Measurements from ENCODE around the gene FKBP14. TPM values are rescaled to one million over a fixed set of nuclear protein-coding genes. Genes with fewer than 3 reads are reported as not detected.

FKBP14 gene
- total RNA-seq, 1 donor = 40.9 TPM

- Histone ChIP-seq H3K4me3 (ENCODE audit: insufficient read depth, low read length) (no peak overlapping the region), H3K9me3 (ENCODE audit: low read depth, low read length) (no peaks in the 10 kb centered on the region), H3K79me2 (ENCODE audit: insufficient read depth, low read length) (no peaks in the 10 kb centered on the region), H4K20me1 (ENCODE audit: insufficient read depth, low read length) (no peaks in the 10 kb centered on the region), H2AFZ (ENCODE audit: low read length) (no peak overlapping the region), H3K27ac (ENCODE audit: low read depth, low read length) (no peak overlapping the region), H3K4me1 (ENCODE audit: insufficient read depth, low read length) (no peaks in the 10 kb centered on the region), H3K27me3 (ENCODE audit: insufficient read depth, low read length) (no peaks in the 10 kb centered on the region), H3K4me2 (ENCODE audit: insufficient read depth, low read length) (no peak overlapping the region), H3K36me3 (ENCODE audit: insufficient read depth, low read length) (no peaks in the 10 kb centered on the region)
- TF ChIP-seq CTCF (IDR thresholded peaks at IDR 0.05; ENCODE audit: extremely low read depth, low read depth, low read length) = no peak
- no peak for DNase-seq (ENCODE audit: insufficient read length, low spot score, missing footprints)
These were observed 23.4 kb downstream of the FKBP14 start for GRCh38 chr7:30003098-30003497.

DNA sequence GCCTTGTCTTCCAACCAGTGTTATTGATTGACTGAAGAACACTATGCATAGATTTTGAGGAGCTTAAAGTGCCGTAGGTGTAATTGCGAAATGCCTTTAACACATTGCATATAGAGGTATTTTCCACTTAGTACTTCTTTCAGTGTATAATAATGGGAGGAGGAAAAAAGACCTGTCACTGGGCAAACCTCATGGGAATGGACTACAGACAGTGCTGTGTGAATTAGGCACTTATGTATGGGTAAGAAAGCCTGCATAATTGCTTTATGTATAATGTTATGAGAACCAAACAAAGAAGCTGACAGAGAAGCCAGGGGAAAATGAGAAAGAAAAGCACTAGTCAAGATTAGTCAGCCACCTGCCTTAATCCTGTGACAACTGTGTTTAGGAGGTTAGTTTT lies 24.5 kb downstream of the FKBP14 start:
- H3K4me2 ChIP-seq (ENCODE audit: insufficient read depth, low read length) = no peak overlapping the region
- H4K20me1 ChIP-seq (ENCODE audit: insufficient read depth, low read length) = no peaks in the 10 kb centered on the region
- no peaks in the 10 kb centered on the region for H3K36me3 ChIP-seq (ENCODE audit: insufficient read depth, low read length)
- H3K27ac ChIP-seq (ENCODE audit: low read depth, low read length) = no peak overlapping the region
- no peak for TF ChIP-seq CTCF (IDR thresholded peaks at IDR 0.05; ENCODE audit: extremely low read depth, low read depth, low read length)
- DNase-seq (ENCODE audit: insufficient read length, low spot score, missing footprints) = no peak
- H3K9me3 ChIP-seq (ENCODE audit: low read depth, low read length) = no peaks in the 10 kb centered on the region
- no peak overlapping the region for H2AFZ ChIP-seq (ENCODE audit: low read length)
- no peak overlapping the region for H3K4me3 ChIP-seq (ENCODE audit: insufficient read depth, low read length)
- H3K27me3 ChIP-seq (ENCODE audit: insufficient read depth, low read length) = no peaks in the 10 kb centered on the region
- no peaks in the 10 kb centered on the region for H3K79me2 ChIP-seq (ENCODE audit: insufficient read depth, low read length)
- H3K4me1 ChIP-seq (ENCODE audit: insufficient read depth, low read length) = no peaks in the 10 kb centered on the region

GRCh38 chr7:29998489-29998888 lies 28.0 kb downstream of the FKBP14 start:
- Histone ChIP-seq H3K9me3 (ENCODE audit: low read depth, low read length) (peaks cover 2% of the 10 kb centered on the region), H2AFZ (ENCODE audit: low read length) (no peak overlapping the region), H3K4me3 (ENCODE audit: insufficient read depth, low read length) (no peak overlapping the region), H3K27me3 (ENCODE audit: insufficient read depth, low read length) (no peaks in the 10 kb centered on the region), H3K27ac (ENCODE audit: low read depth, low read length) (no peak overlapping the region), H3K79me2 (ENCODE audit: insufficient read depth, low read length) (no peaks in the 10 kb centered on the region), H3K4me2 (ENCODE audit: insufficient read depth, low read length) (no peak overlapping the region), H3K4me1 (ENCODE audit: insufficient read depth, low read length) (no peaks in the 10 kb centered on the region), H3K36me3 (ENCODE audit: insufficient read depth, low read length) (no peaks in the 10 kb centered on the region), H4K20me1 (ENCODE audit: insufficient read depth, low read length) (no peaks in the 10 kb centered on the region)
- no peak for DNase-seq (ENCODE audit: insufficient read length, low spot score, missing footprints)
- no peak for TF ChIP-seq CTCF (IDR thresholded peaks at IDR 0.05; ENCODE audit: extremely low read depth, low read depth, low read length)

DNA sequence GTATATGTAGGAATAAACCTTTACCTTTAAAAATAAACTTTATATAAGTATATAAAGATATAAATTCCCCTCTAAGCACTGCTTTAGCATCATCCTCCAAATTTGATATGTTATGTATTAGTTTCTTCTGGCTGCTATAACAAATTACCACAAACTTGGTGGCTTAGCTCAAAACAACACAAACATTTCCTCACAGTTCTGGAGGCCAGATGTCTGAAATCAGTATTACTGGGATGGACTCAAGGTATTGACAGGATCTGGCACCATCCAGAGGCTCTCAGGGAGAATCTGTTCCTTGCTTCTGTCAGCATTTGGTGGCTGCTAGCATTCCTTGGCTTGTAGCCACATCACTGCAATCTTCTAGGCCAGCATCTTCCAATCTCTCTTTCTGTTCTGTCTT lies 30.2 kb downstream of the FKBP14 start:
- Histone ChIP-seq H3K79me2 (ENCODE audit: insufficient read depth, low read length) (no peaks in the 10 kb centered on the region), H3K36me3 (ENCODE audit: insufficient read depth, low read length) (no peaks in the 10 kb centered on the region), H3K27me3 (ENCODE audit: insufficient read depth, low read length) (no peaks in the 10 kb centered on the region), H3K27ac (ENCODE audit: low read depth, low read length) (no peak overlapping the region), H3K9me3 (ENCODE audit: low read depth, low read length) (peaks cover 2% of the 10 kb centered on the region), H4K20me1 (ENCODE audit: insufficient read depth, low read length) (no peaks in the 10 kb centered on the region), H3K4me1 (ENCODE audit: insufficient read depth, low read length) (no peaks in the 10 kb centered on the region), H3K4me2 (ENCODE audit: insufficient read depth, low read length) (no peak overlapping the region), H2AFZ (ENCODE audit: low read length) (no peak overlapping the region), H3K4me3 (ENCODE audit: insufficient read depth, low read length) (no peak overlapping the region)
- DNase-seq (ENCODE audit: insufficient read length, low spot score, missing footprints) = no peak
- no peak for TF ChIP-seq CTCF (IDR thresholded peaks at IDR 0.05; ENCODE audit: extremely low read depth, low read depth, low read length)
